HepG2 (cell line): ENCODE results near the gene GGA1. TPM values are rescaled to one million over a fixed set of nuclear protein-coding genes. Genes with fewer than 3 reads are reported as not detected.

Source experiments
- BATF2 ChIP-seq: sonication (generic); formaldehyde crosslinking; IDR thresholded peaks from 2 replicates; pipeline ENCODE4 v1.8.0; 2022; ENCODE audit warnings: mild to moderate bottlenecking, missing genetic modification reagents, moderate library complexity
- BRCA1 ChIP-seq: sonication (generic); formaldehyde crosslinking; IDR thresholded peaks from 2 replicates; pipeline ENCODE4 v1.4.0; 2020; ENCODE audit warnings: missing genetic modification reagents
- CTCF ChIP-seq: sonication (generic); formaldehyde crosslinking; IDR thresholded peaks from 2 replicates; pipeline ENCODE4 v1.5.0; 2020; ENCODE audit warnings: mild to moderate bottlenecking, missing genetic modification reagents, moderate library complexity
- DMTF1 ChIP-seq: sonication (generic); formaldehyde crosslinking; IDR thresholded peaks from 2 replicates; pipeline ENCODE4 v1.4.0; 2020; ENCODE audit warnings: mild to moderate bottlenecking, missing genetic modification reagents
- ETV5 ChIP-seq: IDR thresholded peaks from 2 replicates; pipeline ENCODE4 v1.6.1; 2018; ENCODE audit warnings: missing biosample characterization, missing genetic modification reagents, inconsistent platforms, borderline replicate concordance
- EZH2 ChIP-seq: conservative IDR thresholded peaks from 2 replicates; pipeline ENCODE4 v1.6.1; 2012; ENCODE audit warnings: mild to moderate bottlenecking, low read depth, low read length, moderate library complexity
- FOSL2 ChIP-seq: sonication (generic); formaldehyde crosslinking; IDR thresholded peaks from 2 replicates; pipeline ENCODE4 v1.4.0; 2020; ENCODE audit warnings: missing genetic modification reagents
- FOXK1 ChIP-seq: sonication (generic); formaldehyde crosslinking; IDR thresholded peaks from 2 replicates; pipeline ENCODE4 v1.4.0; 2020; ENCODE audit warnings: low read depth, missing genetic modification reagents, borderline replicate concordance
- GABPB1 ChIP-seq: IDR thresholded peaks from 2 replicates; pipeline ENCODE4 v1.6.1; 2016; ENCODE audit warnings: mild to moderate bottlenecking, missing genetic modification reagents, moderate library complexity, missing compliant biosample characterization
- JDP2 ChIP-seq: sonication (generic); formaldehyde crosslinking; IDR thresholded peaks from 2 replicates; pipeline ENCODE4 v1.8.1; 2022; ENCODE audit warnings: missing genetic modification reagents, borderline replicate concordance
- NR2C2 ChIP-seq: sonication (generic); formaldehyde crosslinking; IDR thresholded peaks from 2 replicates; pipeline ENCODE4 v1.4.0; 2020; ENCODE audit warnings: missing genetic modification reagents, mild to moderate bottlenecking, moderate library complexity, borderline replicate concordance
- PRDM10 ChIP-seq: sonication (generic); formaldehyde crosslinking; IDR thresholded peaks from 2 replicates; pipeline ENCODE4 v1.4.0; 2020; ENCODE audit warnings: low read depth, missing genetic modification reagents
- TAF1 ChIP-seq: sonication (generic); formaldehyde crosslinking; IDR thresholded peaks from 2 replicates; pipeline ENCODE4 v1.4.0; 2020; ENCODE audit warnings: missing genetic modification reagents
- XBP1 ChIP-seq: sonication (generic); formaldehyde crosslinking; IDR thresholded peaks from 2 replicates; pipeline ENCODE4 v1.5.0; 2020; ENCODE audit warnings: missing genetic modification reagents
- ZNF207 ChIP-seq: fragments of 450-650 bp; IDR thresholded peaks from 2 replicates; pipeline ENCODE4 v1.6.1; 2016; ENCODE audit warnings: antibody characterized with exemption, borderline replicate concordance
- ZNF549 ChIP-seq: sonication (generic); formaldehyde crosslinking; IDR thresholded peaks from 2 replicates; pipeline ENCODE4 v1.5.0; 2020; ENCODE audit warnings: missing genetic modification reagents
- ZNF639 ChIP-seq: conservative IDR thresholded peaks from 2 replicates; pipeline ENCODE4 v1.6.1; 2018; ENCODE audit warnings: missing genetic modification reagents
- ZNF768 ChIP-seq: sonication (generic); formaldehyde crosslinking; IDR thresholded peaks from 2 replicates; pipeline ENCODE4 v1.4.0; 2020; ENCODE audit warnings: missing genetic modification reagents
- ZNF879 ChIP-seq: sonication (generic); formaldehyde crosslinking; IDR thresholded peaks from 2 replicates; pipeline ENCODE4 v1.8.1; 2023; ENCODE audit warnings: missing genetic modification reagents
- polyA plus RNA-seq, 8 experiments: library from polyadenylated mRNA; depleted of rRNA in 3 of 8; stranded (reverse) in 7 of 8; unstranded in 1 of 8; fragments of >200 nt; fragmentation: Illumina TruSeq in 4 of 8; extraction: Trizol in 4 of 8; gene quantifications; 2 replicates each; pipeline versions ENCODE4 v1.2.1 to v1.2.3, GENCODE V29; 2011 to 2016; ENCODE audit warnings: low read depth in 4 of 8, missing spikeins in 1 of 8, mixed read lengths in 1 of 8; ENCODE audit not compliant: insufficient read depth in 1 of 8
- total RNA-seq, 5 experiments: library from RNA; depleted of rRNA; stranded (reverse); fragments of >200 nt; fragmentation: Illumina TruSeq; extraction: Trizol; gene quantifications; 2 replicates each; pipeline ENCODE4 v1.2.3, GENCODE V29; 2016; ENCODE audit warnings: low read depth in 1 of 5

The GGA1 gene
- total and polyA plus RNA-seq, 2 of the 13 experiments (the other 11 are each of a cell fraction or from before 2014, with no cell fraction given): 29.1 to 87.2 TPM

GRCh38 chr22:37559901-37560607 is 48.6 kb upstream of the GGA1 start, which contains the start of gene CDC42EP1 (continued):
- TF ChIP-seq PRDM10 (CRISPR knock-in tag) (no peak), ZNF639 (CRISPR knock-in tag) (0 out of 2 replicates have a peak, but pooled peaks have one; percentile 50), FOSL2 (CRISPR knock-in tag) (0 out of 2 replicates have a peak, but pooled peaks have one; percentile 3), BATF2 (CRISPR knock-in tag) (no peak), FOXK1 (CRISPR knock-in tag) (no peak), BRCA1 (no peak), ZNF768 (peak; percentile 51; the same call in 1 of the 2 replicates), ZNF879 (CRISPR knock-in tag) (no peak), CTCF (no peak), ZNF207 (no peak), EZH2 (no peak), GABPB1 (CRISPR knock-in tag) (peak; percentile 60; the same call in 1 of the 2 replicates), NR2C2 (CRISPR knock-in tag) (no peak), ETV5 (CRISPR knock-in tag) (peak; percentile 52; the same call in 1 of the 2 replicates), DMTF1 (CRISPR knock-in tag) (no peak), XBP1 (CRISPR knock-in tag) (no peak), JDP2 (no peak), ZNF549 (CRISPR knock-in tag) (no peak), TAF1 (CRISPR knock-in tag) (peak; percentile 42; the same call in 1 of the 2 replicates)
